PC-9 (cell line): Measurements from ENCODE around the gene RGS3. TPM values are rescaled to one million over a fixed set of nuclear protein-coding genes. Genes with fewer than 3 reads are reported as not detected.

ENCODE experiments used
- BruUV-seq: library from RNA; stranded (reverse); fragments of 400-500 nt; replicated peaks from 2 replicates; lab custom pipeline; 2021; lab: Mats Ljungman, UMichigan
- CTCF ChIA-PET: fragments of 300-600 bp; sonication (Branson Sonifier 250); formaldehyde crosslinking; loops from one replicate; lab custom pipeline; 2022; ENCODE audit warnings: antibody characterized with exemption; lab: Charles Lee
- POLR2A ChIA-PET: fragments of 300-600 bp; sonication (Branson Sonifier 250); formaldehyde crosslinking; loops from one replicate; lab custom pipeline; 2022; ENCODE audit warnings: antibody characterized with exemption; ENCODE audit not compliant: unreplicated experiment; lab: Charles Lee
- DNase-seq, 2 experiments: peaks; one replicate each; pipeline versions ENCODE4 v3.0.0 to v3.0.0-alpha.2; 2015 to 2022; ENCODE audit warnings: mixed read lengths in 1 of 2
- H2AFZ ChIP-seq: fragments of 200-600 bp; sonication (generic); 2 replicates; pipeline ENCODE4 v1.8.1; 2017; ENCODE audit warnings: antibody characterized with exemption
- H3F3A ChIP-seq: fragments of 200-600 bp; sonication (generic); 2 replicates; pipeline ENCODE4 v1.8.1; 2017; ENCODE audit warnings: antibody characterized with exemption, mild to moderate bottlenecking, low read depth; ENCODE audit not compliant: insufficient read depth
- H3K27ac ChIP-seq: fragments of 200-600 bp; sonication (generic); 2 replicates; pipeline ENCODE4 v1.6.1; 2016; ENCODE audit warnings: mixed run types
- H3K27me3 ChIP-seq: fragments of 200-600 bp; sonication (generic); 2 replicates; pipeline ENCODE4 v1.6.1; 2016; ENCODE audit warnings: low read depth, mixed run types; ENCODE audit not compliant: insufficient read depth
- H3K36me3 ChIP-seq: fragments of 200-600 bp; sonication (generic); 2 replicates; pipeline ENCODE4 v1.6.1; 2016; ENCODE audit warnings: low read depth, mixed run types
- H3K4me1 ChIP-seq: fragments of 200-600 bp; sonication (generic); replicated peaks from 2 replicates; pipeline ENCODE4 v1.6.1; 2016; ENCODE audit warnings: mixed run types; ENCODE audit not compliant: insufficient read depth
- H3K4me2 ChIP-seq: fragments of 200-600 bp; sonication (generic); 2 replicates; pipeline ENCODE4 v1.6.1; 2017; ENCODE audit warnings: mixed run types
- H3K4me3 ChIP-seq: fragments of 200-600 bp; sonication (generic); 2 replicates; pipeline ENCODE4 v1.6.1; 2016; ENCODE audit warnings: mixed run types
- H3K79me2 ChIP-seq: fragments of 200-600 bp; sonication (generic); 2 replicates; pipeline ENCODE4 v1.6.1; 2017; ENCODE audit warnings: low read depth, mixed run types
- H3K9me2 ChIP-seq: fragments of 200-600 bp; sonication (generic); 2 replicates; pipeline ENCODE4 v1.8.1; 2017; ENCODE audit warnings: mild to moderate bottlenecking; ENCODE audit not compliant: insufficient read depth
- H3K9me3 ChIP-seq: fragments of 200-600 bp; sonication (generic); 2 replicates; pipeline ENCODE4 v1.8.1; 2016; ENCODE audit warnings: low read depth; ENCODE audit not compliant: insufficient read depth
- H4K20me1 ChIP-seq: fragments of 200-600 bp; sonication (generic); 2 replicates; pipeline ENCODE4 v1.8.1; 2017; ENCODE audit not compliant: insufficient read depth
- EZH2 ChIP-seq: fragments of 200-600 bp; sonication (generic); IDR thresholded peaks from 2 replicates; pipeline ENCODE4 v1.8.0; 2017; ENCODE audit warnings: antibody characterized with exemption, low read depth
- intact Hi-C: fragments of 100-400 bp; cut with micrococcal nuclease; formaldehyde crosslinking; loops from one replicate; pipeline ENCODE4 v1.10.0; 2022; ENCODE audit not compliant: unreplicated experiment
- total RNA-seq: library from RNA; stranded (reverse); gene quantifications from 2 replicates; pipeline ENCODE4 v1.2.3, GENCODE V29; 2021
- TF ChIP-seq, protein P1 (sequence below): fragments of 200-600 bp; sonication (generic); conservative IDR thresholded peaks from 2 replicates; pipeline ENCODE4 v1.6.1; 2017; ENCODE audit warnings: mixed run types, antibody characterized with exemption, mild to moderate bottlenecking, moderate library complexity

Gene RGS3
- total RNA-seq, 1 experiment from 2014 or later: 75.8 TPM

DNA sequence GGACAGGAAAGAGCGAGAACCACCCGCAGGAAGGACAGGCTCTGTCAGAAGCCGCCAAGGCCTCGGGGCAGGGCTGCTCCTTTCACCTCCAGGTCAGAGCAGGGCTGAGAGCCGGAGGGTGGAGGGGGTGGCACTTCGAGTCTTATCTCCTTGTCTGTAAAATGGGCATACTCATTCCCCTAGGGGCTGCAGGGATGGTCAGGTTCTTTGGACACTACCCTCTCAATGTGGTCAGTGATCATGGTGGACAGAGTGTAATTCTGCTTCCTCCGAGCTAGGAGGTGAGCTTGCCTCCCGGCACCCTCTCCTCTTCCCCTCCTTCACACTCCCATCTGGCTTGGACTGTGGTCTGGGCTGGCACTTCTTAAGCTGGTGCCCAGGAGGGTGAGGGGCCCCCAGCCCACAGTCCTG, 39.6 kb downstream of the RGS3 start:
- ChIA-PET POLR2A (interaction anchor here (0.7 kb wide), 1 partner anchor 58 kb away, joined by 3 read pairs; no protein-coding TSS in a partner anchor), CTCF (no interaction called here)
- TF ChIP-seq EZH2: no peak
- TF ChIP-seq, protein P1, sequence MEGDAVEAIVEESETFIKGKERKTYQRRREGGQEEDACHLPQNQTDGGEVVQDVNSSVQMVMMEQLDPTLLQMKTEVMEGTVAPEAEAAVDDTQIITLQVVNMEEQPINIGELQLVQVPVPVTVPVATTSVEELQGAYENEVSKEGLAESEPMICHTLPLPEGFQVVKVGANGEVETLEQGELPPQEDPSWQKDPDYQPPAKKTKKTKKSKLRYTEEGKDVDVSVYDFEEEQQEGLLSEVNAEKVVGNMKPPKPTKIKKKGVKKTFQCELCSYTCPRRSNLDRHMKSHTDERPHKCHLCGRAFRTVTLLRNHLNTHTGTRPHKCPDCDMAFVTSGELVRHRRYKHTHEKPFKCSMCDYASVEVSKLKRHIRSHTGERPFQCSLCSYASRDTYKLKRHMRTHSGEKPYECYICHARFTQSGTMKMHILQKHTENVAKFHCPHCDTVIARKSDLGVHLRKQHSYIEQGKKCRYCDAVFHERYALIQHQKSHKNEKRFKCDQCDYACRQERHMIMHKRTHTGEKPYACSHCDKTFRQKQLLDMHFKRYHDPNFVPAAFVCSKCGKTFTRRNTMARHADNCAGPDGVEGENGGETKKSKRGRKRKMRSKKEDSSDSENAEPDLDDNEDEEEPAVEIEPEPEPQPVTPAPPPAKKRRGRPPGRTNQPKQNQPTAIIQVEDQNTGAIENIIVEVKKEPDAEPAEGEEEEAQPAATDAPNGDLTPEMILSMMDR: no peak

DNA sequence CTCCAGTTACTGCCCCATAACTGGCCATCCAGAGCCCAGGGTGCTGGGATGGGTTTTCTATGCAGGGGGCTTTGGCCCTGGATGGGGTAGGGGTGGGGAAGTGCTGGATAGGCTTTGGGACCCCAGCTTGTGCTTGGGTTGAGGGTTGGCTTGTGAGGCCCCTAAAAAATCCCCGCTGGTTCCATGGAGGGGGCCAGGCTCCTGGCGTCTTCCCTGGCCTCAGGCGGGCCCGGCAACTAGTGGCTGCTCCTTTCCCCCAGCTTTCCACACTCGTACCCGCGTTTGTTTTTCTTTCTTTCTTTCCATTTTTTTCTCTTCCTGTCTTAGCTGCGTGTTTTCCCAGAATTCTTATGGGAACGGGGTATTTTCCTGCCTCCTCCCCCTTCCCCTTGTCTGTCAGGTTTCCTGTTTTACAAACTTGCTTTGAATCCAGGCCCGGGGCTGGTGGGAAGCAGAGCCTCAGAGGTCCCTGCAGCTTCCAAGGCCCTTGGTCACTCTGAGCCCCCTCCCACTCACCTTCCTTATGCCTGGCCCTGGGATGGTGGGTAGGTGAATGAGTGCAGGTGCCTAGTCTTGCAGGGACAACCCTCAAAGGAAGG, 40.2 kb downstream of the RGS3 start:
- intact Hi-C loops: no loop called here
- Histone ChIP-seq H4K20me1 (no peaks in the 10 kb centered on the region), H3K79me2 (no peaks in the 10 kb centered on the region), H3K36me3 (no peaks in the 10 kb centered on the region; the same call in 1 of the 2 replicates), H3K4me2 (no peak overlapping the region), H3K4me1 (peaks cover 8% of the 10 kb centered on the region; the same call in 1 of the 2 replicates), H3K27ac (no peak overlapping the region), H2AFZ (no peak overlapping the region), H3K27me3 (no peaks in the 10 kb centered on the region), H3K9me3 (no peaks in the 10 kb centered on the region), H3K4me3 (no peak overlapping the region), H3K9me2 (no peaks in the 10 kb centered on the region), H3F3A (no peaks in the 10 kb centered on the region)
- no TSS peak for BruUV-seq
- TF ChIP-seq, protein P1: no peak
- no peak for TF ChIP-seq EZH2
- ChIA-PET CTCF (no interaction called here), POLR2A (interaction anchor here (0.6 to 0.7 kb wide), 2 partner anchors 57 to 1358 kb away, joined by 3 to 4 read pairs; no protein-coding TSS in a partner anchor)
- DNase-seq: no peak

More for the DNA sequence above, 39.6 kb downstream of the RGS3 start:
- Histone ChIP-seq H3F3A (no peaks in the 10 kb centered on the region), H3K27ac (no peak overlapping the region), H3K9me3 (no peaks in the 10 kb centered on the region), H3K4me1 (peaks cover 8% of the 10 kb centered on the region; the same call in 1 of the 2 replicates), H3K9me2 (no peaks in the 10 kb centered on the region), H3K27me3 (no peaks in the 10 kb centered on the region), H2AFZ (no peak overlapping the region), H3K36me3 (no peaks in the 10 kb centered on the region; the same call in 1 of the 2 replicates), H3K4me2 (no peak overlapping the region), H4K20me1 (no peaks in the 10 kb centered on the region), H3K79me2 (no peaks in the 10 kb centered on the region), H3K4me3 (no peak overlapping the region)
- intact Hi-C loops: no loop called here
- no TSS peak for BruUV-seq
- DNase-seq: no peak

DNA sequence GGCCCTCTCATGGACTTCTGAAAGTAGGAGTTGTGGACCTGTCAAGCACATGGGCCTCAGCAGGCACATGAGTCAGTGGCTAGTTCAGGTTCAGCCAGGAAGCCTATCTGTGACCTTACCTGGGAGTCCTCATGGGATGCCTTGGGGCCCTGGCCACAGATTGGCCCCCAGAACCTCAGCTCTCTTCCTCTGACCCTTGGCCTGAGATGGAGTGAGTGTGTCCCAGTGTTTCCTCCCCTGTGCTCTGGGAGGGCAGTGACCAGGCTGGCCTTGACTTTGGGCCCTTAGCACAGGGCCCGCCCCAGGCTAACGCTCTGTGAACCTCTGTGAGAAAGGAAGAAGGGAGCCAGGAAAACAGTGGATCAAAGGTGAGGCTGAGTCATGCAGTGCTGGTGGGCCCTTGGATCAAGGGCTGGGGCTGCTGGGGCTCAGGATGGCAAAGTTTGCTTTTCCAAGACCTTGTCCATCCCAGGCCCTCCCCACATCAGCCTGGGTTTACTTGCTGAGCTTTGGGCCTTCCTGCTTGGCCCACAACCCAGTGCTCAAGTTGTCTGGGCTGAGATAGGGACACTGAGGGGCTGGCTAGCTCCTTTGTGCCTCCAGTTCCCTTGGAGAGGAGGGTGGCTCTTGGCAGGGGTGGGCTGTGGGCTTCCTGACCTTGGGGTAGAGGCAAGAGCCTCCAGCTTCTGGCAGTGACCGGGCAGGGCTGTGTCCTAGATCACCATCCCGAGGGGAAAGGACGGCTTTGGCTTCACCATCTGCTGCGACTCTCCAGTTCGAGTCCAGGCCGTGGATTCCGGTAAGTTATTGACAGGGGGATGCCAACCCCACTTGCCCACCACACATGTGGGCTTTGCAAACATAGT, 41.4 kb downstream of the RGS3 start:
- Histone ChIP-seq H2AFZ (no peak overlapping the region), H3K79me2 (no peaks in the 10 kb centered on the region), H3K27ac (no peak overlapping the region), H3K4me1 (peaks cover 8% of the 10 kb centered on the region; the same call in 1 of the 2 replicates), H3K9me2 (no peaks in the 10 kb centered on the region), H3F3A (no peaks in the 10 kb centered on the region), H3K9me3 (no peaks in the 10 kb centered on the region), H3K27me3 (no peaks in the 10 kb centered on the region), H3K4me3 (no peak overlapping the region), H3K4me2 (no peak overlapping the region), H3K36me3 (no peaks in the 10 kb centered on the region; the same call in 1 of the 2 replicates), H4K20me1 (no peaks in the 10 kb centered on the region)
- intact Hi-C loops: no loop called here
- no peak for TF ChIP-seq EZH2
- TF ChIP-seq, protein P1: no peak
- no peak for DNase-seq
- CTCF ChIA-PET: no interaction called here
- POLR2A ChIA-PET: interaction anchor here (0.6 kb wide), 1 partner anchor 1359 kb away, joined by 4 read pairs; no protein-coding TSS in a partner anchor
- no TSS peak for BruUV-seq
